HG02885 (cell line): ENCODE data around the gene DIAPH3.
"Not testable (repeated sequence)": the region's sequence is repeated elsewhere in the genome, so short reads cannot be mapped to it uniquely, and the experiment has no call there.

Experiments
- ATAC-seq: cut with Tn5 transposase; IDR thresholded peaks from one replicate; pipeline ENCODE4 v1.9.1; 2021; ENCODE audit warnings: mild to moderate bottlenecking; ENCODE audit not compliant: unreplicated experiment, poor library complexity

DIAPH3 gene

DNA sequence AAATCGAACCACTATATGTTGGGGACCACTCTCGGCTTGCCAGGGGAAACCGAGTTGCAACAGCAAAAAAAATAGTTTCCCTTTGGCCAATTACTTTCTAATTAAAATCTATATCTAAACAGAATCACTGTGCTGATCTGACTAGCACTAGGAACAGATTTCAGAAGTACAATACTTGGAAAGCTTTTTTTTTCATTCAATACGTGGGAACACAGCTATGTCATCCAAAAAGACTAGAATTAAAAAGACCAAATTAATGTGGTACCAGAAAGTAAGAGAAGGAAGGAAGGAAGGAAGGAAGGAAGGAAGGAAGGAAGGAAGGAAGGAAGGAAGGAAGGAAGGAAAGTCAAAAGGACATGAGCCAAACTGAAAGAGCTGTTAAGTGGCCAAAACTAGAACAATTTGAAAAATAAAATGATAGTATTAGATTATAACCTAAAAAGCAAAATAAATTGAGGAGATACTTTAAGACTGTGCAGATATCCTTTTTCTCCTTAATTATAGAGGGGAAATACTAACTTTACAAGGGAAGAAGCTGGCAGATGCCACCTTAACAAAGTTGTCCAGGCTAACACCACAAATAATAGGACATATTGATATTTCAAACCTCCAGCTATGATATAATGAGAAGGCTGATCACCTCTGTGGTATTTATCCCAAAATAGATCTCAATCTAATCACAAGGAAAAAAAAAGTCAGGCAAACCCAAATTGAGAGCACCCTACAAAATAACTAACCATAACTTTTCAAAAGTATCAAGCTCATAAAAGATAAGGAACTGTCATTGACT is 63.9 kb downstream of the DIAPH3 start:
- ATAC-seq: no peak

DNA sequence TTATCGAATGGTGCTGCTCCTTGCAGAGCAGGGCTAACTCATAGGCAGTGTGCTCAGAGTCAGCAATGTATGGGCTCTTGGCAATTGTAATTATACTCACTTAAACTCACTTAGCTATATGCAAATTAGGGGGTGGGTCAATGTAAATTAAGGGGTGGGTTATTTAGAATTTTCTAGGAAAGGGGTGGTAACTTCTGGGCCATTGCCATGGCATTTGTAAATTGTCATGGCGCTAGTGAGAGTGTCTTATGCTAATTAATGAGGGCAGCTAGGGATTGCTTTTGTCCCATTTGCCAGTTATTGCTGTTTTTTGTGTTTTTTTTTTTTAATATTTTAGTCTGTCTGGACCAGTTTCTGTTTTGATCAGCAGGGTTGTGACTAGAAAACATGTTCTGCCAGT is 68.4 kb downstream of the DIAPH3 start:
- no peak for ATAC-seq

DNA sequence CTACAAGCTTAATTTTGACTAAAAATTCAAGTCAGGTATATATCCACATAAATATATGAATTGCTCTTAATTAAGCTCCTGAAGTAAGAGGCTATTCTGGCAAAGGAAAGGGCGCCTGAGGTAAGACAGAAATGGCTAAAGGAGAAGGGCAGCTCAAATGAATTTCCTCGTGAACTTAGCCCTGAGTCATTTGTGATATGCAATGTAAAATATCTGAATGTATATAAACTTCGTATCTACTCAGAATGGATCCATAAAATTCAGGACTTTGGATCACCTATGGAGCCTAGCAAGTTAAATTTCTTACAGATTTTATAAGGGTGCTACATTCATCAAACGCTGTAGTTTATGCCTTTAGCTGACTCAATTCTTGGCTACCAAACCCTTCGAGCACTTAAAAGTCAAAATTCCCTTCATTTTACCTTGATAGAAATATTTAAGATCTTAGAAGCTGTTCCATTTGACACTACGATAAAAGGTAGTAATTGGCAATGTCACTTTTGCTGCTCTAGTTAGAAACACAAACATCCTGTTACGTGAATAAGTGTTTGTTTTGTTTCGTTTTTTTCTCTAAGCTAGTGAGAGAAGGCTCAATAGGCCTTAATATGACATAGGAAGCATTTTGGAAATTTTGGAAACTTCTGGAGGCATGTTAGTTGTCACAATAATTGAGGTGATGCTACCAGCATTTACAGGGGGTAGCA is 69.2 kb downstream of the DIAPH3 start:
- ATAC-seq: no peak

DNA sequence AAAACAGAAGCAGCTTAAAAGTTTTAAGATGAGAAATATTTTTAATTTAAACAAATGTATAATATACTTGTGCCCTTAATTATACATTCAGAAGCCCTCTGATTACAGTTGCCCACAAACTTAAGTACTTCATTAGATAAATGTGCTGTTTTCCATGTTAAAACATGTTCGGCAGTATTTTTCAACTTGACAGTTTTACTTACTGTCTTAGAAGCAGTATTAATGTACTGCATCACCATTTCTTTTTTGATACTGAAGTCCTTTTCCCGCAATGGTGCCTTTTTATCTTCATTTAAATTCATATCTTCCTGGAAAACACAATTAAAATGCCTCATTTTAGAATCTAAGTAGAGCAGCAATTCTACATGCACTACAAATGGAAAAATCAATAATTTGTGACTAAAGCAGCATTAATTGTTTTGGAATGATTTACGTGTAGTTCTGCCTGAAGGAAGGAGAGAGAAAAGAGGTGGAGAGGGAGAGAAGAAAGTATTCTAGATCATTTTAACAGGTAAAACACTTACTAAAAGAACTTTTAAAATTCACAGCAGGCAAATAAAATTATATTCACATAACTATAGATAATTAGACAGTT is 70.2 kb downstream of the DIAPH3 start:
- no peak for ATAC-seq

DNA sequence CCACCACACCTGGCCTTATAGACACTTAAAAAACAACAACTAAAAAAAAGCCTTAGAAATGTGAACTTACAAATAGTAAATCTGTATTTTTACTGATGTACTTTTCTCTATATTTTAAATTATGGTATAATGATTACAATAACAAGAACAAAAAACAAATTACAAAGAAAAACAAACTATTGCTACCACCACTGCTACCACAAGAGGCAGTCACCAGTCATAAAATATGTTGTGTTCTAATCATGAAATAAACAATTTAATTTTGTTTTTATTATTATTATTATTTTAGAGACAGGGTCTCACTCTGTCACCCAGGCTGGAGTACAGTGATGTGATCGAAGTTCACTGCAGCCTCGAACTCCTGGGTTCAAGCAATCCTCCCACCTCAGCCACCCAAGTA is 72.2 kb downstream of the DIAPH3 start:
- no peak for ATAC-seq

DNA sequence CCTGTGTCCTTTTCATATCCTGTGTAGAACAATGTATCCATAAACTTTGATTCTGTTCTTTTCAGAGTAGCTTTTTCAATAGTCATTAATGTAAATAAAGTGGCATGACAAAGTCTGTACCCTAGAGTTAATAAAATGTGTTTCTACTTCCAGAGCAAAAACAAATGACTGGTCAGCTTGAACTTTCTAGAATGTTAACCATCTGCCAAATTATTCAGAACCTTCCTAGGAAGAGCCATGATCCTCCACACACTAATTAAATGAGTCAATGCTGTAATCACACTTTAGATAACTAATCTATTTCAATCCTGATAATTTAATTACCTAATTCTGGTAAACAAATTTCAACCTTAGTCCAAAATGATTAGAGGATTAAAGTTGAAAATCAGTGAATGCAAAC is 73.2 kb downstream of the DIAPH3 start:
- no peak for ATAC-seq

DNA sequence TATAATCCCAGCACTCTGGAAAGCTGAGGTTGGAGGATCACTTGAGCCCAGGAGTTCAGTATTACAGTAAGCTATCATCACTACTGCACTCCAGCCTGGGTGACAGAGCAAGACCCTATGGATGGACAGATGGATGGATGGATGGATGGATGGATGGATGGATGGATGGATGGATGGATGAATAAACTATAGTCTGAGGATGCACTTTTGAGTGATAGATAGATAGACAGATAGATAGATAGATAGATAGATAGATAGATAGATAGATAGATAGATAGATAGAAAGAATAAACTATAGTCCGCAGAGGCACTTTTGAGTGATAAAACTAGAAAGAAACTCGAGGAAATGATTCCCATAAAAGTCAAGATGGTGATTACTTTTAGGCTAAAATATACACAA is 79.9 kb downstream of the DIAPH3 start:
- not testable (repeated sequence) for ATAC-seq

DNA sequence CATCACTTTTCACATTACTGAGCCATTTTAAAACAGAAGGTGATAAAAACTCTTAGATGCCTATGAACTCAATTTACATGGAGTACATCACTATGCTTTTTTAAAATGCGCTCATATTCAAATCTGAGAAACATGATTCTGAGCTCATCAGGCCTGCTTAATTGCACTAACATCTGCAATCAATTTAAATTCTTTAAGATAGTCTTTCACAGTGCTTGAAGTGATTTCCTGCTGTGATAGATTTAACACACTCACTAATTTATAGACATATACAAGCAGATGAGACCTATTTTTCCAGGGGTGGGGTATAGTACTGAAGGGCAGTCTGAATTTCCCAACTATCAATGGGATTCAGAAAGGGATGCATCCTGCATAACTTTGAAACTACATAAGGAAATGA is 82.9 kb downstream of the DIAPH3 start:
- ATAC-seq: no peak

DNA sequence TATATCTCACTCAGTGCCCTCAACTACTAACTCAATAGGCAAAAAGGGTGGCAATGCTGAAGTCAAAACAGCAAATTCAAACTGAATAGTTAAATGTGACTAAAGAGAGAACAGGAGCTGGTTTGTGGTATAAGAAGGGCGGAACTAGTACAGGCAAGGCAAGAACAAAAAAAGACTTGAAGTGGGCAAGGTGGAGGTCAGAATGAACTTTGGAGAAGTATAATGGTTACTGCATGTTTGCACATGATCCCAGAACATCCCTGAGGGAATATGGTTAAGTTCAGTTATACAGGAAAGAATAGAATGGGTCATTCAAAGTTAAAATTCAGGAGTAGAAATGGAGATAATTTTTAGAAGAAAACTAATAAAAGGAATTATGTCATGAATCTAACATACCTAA is 85.5 kb downstream of the DIAPH3 start:
- no peak for ATAC-seq

DNA sequence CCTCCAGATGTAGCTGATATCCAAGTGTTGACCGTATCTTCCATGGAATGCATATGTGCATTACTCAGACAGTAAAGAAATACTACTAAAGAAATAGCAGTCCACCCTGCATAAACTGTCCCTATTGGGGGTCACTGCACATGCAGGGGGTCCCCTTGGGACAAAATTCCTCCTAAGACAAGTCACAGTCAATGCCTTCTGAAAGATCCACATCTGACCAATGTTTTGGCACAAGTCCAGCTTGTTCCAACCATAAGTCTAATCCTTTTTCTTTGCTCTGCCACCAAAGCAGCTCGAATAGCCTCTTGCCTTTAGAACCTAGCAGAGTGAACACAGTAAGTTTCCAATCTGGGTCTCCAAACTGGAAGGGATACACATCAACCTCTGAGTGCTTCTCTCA is 87.9 kb downstream of the DIAPH3 start:
- ATAC-seq: no peak

DNA sequence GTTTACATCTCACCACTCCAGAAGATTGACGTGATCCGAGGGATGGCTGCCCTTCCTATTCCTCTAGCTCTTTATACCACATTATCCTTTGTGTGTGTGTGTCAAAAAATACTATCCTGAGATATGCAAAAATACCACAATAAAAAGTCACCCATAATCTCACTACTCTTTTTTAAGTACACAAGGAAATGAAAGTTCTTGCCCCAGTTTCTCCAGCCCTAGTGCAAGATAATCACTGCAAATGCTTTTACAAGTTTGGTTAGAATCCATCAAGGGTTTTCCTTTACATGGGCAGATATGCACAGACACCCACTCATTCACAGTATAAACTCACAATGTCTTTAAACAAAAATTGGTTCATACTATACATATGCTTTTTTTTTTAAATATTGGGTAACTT is 89.3 kb downstream of the DIAPH3 start:
- ATAC-seq: peak; percentile 68

DNA sequence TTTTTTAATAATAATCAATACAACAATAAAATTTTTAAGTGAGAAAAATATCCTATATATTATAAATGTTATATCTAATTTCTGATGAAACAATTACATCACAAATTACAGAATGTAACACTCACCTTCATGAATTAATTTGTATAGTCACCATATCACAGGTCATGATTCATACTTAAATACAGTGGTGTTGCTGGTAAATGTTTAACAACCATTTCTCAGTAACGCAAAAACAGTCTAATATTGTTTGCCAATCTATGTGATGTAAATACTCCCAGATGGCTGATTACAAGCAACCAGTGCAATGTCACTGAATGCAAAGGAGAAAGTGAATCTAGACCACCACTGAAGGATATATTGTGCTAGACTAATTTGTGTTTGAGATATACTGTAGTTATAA is 97.5 kb downstream of the DIAPH3 start:
- ATAC-seq: no peak

DNA sequence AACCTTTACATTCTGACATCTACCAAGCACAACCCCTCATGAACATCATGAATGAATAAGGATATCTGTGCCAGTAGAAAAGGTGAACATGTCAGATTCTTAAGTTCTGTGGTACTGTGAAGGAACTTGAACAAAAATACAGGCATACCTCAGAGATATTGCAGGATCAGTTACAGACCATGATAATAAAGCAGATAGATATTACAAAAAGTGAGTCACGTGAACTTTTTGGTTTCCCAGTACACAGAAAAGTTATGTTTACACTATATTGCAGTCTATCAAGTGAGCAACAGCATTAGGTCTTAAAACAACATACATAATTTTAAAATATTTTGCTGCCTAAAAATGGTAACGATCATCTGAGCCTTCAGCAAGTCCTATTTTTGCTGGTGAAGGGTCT is 101.2 kb downstream of the DIAPH3 start:
- ATAC-seq: no peak

DNA sequence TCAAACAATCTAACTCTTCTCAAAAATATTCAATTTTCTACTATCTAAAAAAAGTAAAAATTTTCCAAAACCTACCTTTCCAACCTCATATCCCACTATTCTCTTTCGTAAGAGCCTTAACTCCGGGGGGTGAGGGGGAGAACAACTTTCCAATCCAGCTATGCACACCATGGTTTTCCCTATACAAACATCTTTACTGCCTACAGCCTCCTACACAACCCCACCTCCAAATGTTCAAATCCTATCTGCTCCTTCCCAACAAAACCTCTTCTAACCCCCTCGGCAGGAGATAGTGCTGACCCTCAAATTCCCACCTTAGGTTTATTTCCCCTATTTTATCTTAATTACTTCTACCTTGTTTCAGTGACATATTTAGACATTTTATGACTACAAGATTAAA is 102.0 kb downstream of the DIAPH3 start:
- no peak for ATAC-seq

DNA sequence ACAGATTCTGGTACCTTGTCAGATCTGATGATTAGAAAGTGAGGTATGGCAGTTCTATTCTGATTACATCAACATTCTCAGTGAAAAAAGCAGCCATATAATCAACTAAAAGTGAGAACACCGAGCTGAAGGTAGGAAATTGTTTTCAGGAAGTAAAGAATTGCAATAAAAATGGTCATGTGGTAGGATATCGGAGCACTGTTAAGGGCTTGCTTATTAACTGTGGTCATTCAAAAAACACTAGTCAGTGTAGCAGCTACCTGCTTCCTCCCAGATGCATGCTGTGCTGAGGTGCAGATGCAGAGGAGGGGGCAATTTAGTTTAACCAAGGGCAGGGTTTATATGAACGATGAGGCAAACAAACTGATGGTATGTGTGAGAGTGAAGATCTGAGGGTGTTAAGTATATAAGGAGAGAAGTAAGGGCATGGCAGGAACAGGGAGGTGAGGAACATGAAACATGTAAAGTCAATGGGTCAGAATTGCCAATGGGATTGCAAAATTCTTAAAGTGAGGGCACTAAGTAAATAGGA is 111.9 kb downstream of the DIAPH3 start:
- no peak for ATAC-seq

DNA sequence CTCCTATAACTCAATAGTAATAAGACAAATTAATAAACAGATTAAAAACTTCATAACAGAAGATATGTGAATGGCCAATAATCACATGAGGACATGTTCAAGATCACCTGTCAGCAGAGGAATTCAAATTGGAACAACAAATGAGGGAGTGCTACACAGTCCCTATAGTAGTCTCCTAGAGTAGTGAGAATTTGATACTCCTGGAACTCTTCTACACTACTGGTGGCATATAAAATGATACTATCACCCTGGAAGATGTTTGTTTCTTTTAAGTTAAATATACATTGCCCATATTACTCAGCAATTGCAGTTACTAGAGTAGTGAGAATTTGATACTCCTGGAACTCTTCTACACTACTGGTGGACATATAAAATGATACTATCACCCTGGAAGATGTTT is 115.4 kb downstream of the DIAPH3 start:
- ATAC-seq: not testable (repeated sequence)

DNA sequence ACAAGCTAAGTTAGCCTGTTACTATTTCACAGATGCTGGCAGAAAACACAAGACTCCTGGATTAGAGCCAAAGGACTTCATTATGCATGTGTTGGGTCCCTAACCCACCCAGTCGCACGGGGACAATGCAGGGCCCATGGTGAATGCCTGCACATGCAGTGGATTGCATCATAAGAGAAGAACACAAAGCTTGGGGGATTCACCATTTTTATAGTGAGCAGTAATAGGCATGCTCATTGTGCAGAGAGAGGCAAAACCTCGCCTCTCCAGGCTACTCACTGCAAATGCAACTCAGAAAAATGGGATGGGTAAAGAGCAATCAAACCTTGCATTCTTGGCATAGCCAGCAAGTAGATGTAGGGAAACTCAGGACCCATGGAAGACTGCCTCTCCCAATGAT is 115.8 kb downstream of the DIAPH3 start:
- ATAC-seq: no peak

DNA sequence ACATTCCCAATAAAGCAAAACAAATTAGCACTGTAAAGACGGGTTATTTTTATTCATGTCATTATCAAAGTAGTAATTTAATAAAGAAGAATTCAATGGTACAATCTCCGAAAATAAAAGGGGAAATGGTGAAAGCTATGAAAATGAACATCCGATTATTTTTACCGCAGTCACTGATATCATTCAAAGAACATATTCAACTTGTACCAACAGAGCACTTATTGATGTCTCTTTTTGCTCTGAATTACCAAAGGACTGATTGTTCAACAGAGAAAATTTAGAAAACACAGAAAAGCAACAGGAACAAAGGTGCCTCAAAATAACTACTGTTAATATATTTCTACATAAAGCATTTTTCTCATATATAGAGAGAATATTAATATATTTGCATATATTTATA is 119.4 kb downstream of the DIAPH3 start:
- no peak for ATAC-seq

DNA sequence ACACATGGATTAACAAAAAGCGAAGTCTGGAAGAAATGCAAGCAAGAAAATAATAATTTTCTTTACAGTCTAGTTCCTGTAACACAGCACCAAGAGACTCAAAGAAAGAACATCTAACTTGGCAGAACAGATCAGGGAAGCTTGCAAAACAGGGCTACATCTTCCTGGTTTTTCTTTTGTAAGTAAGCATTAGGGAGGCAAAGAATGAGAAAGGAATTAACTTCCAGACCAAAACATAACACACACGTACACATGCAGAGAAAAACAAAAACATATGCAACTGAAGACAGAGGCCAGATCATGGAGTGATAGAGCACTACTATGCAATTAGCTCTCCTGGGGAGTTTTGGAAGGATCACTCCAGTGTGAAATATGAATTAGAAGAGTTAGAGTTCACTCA is 120.5 kb downstream of the DIAPH3 start:
- no peak for ATAC-seq

DNA sequence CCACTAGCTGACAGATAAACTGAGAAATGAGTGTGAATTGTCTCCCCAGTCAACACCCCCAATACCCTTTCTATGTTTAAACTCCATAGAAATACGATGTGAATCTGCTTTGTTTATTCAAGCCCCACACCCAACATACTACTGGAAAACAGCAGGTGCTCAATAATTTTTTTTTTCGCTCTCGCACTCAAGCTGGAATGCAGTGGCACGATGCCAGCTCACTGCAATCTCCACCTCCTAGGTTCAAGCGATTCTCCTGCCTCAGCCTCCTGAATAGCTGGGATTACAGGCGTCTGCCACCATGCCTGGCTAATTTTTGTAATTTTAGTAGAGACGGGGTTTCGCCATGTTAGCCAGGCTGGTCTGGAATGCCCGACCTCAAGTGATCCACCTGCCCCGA is 123.1 kb downstream of the DIAPH3 start:
- ATAC-seq: not testable (repeated sequence)

DNA sequence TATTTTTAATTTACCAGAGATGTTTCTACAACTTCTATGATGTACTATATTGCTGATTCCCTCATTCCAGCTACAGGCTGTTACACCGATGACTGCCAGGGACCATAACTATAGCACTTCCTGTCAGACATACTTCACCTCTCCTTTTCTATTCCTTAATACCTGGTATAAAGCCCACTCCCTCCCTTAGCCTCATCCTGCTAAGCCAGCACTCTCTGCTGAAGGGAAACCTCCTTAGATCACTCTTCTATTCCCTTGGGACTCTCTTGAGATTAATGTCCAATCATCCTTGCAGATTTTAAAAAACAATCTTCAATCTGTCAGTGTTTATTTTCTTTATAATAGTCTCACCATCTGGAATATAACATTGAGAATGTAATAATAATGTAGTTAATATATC is 127.9 kb downstream of the DIAPH3 start:
- ATAC-seq: no peak
